NCI-H526 treated with DMSO at 0.1 percent for 48 hours (cell line): ENCODE data around the gene BLTP3A.
"Not testable (repeated sequence)": the region's sequence is repeated elsewhere in the genome, so short reads cannot be mapped to it uniquely, and the experiment has no call there.

Experiments used
- DNase-seq: peaks from one replicate; lab custom pipeline; 2025; lab: John Stamatoyannopoulos, UW

Gene BLTP3A, protein sequence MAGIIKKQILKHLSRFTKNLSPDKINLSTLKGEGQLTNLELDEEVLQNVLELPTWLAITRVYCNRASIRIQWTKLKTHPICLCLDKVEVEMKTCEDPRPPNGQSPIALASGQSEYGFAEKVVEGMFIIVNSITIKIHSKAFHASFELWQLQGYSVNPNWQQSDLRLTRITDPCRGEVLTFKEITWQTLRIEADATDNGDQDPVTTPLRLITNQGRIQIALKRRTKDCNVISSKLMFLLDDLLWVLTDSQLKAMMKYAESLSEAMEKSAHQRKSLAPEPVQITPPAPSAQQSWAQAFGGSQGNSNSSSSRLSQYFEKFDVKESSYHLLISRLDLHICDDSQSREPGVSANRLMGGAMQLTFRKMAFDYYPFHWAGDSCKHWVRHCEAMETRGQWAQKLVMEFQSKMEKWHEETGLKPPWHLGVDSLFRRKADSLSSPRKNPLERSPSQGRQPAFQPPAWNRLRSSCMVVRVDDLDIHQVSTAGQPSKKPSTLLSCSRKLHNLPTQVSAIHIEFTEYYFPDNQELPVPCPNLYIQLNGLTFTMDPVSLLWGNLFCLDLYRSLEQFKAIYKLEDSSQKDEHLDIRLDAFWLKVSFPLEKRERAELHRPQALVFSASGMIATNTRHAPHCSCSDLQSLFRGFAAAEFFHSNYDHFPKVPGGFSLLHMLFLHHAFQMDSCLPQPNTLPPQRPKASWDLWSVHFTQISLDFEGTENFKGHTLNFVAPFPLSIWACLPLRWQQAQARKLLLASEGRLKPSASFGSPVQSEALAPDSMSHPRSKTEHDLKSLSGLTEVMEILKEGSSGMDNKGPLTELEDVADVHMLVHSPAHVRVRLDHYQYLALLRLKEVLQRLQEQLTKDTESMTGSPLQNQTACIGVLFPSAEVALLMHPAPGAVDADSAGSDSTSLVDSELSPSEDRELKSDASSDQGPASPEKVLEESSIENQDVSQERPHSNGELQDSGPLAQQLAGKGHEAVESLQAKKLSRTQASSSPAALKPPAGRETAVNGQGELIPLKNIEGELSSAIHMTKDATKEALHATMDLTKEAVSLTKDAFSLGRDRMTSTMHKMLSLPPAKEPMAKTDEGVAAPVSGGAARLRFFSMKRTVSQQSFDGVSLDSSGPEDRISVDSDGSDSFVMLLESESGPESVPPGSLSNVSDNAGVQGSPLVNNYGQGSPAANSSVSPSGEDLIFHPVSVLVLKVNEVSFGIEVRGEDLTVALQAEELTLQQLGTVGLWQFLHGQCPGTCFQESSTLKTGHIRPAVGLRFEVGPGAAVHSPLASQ (N-terminal part only)

GRCh38 chr6:34791701-34792604, at the start of gene BLTP3A:
Gene BLTP3A (plus strand): TSS chr6:34792083. CDS start chr6:34792251, 168 bp downstream.
- DNase-seq = peak; percentile 82

GRCh38 chr6:34742094-34742493, 49.8 kb upstream of the BLTP3A start:
- DNase-seq = no peak

DNA sequence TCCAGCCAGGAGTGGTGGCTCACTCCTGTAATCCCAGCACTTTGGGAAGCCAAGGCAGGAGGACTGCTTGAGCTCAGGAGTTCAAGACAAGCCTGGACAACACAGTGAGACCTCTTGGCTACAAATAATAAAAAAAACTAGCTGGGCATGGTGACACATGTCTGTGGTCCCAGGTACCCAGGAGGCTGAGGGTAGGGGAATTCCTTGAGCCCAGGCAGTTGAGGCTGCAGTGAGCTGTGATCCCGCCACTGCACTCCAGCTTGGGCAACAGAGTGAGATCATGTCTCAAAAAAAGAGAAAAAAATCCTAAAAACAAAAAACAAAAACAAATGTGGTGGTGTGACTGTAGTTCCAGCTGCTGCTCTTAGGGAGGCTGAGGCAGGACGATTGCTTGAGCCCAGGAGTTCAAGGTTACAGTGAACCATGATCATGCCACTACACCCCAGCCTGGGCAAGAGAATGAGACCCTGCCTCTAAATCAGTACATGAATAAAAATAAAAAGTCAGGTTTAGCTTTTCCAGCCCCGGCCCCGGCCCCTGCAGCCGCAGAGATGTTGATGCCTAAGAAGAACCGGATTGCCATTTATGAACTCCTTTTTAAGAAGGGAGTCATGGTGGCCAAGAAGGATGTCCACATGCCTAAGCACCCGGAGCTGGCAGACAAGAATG, 48.1 kb upstream of the BLTP3A start:
- DNase-seq = no peak

DNA sequence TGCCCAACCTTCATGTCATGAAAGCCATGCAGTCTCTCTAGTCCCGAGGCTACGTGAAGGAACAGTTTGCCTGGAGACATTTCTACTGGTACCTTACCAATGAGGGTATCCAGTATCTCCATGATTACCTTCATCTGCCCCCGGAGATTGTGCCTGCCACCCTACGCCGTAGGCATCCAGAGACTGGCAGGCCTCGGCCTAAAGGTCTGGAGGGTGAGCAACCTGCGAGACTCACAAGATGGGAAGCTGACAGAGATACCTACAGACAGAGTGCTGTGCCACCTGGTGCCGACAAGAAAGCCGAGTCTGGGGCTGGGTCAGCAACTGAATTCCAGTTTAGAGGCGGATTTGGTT, 47.6 kb upstream of the BLTP3A start:
- DNase-seq = not testable (repeated sequence)

DNA sequence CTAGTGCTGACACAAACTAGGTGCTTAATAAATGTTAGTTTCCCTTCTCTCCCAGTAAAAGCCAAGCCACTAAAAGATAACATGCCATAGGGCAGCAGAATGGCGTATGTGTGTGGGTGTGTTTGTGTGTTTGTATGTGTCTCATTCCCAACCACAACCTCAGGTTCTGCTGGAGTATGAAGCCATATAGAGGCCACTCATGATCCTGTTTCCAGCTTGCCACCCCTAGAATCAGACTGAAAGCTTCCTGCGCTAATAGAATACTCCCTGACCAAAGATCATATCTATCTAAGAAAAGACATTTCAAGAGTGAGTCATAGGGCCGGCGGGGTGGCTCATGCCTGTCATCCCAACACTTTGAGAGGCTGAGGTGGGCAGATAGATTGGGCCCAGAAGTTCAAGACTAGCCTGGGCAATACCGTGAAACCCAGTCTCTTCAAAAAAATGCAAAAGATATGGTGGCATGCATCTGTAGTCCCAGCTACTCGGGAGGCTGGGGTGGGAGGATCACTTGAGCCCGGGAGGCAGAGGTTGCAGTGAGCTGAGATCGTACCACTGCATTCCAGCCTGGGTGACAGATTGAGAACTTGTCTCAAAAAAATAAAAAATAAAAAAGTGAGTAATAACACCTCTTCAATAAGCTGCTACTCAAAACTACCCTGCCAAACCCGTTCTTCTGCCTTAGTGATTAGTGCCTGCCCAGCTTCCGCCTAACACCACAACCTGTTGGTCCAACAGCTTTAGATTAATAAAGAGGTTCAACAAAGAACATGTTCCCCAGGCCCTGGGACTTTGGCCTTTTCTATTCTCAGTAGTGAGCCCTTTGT, 46.4 kb upstream of the BLTP3A start:
- DNase-seq = peak; percentile 13

GRCh38 chr6:34746104-34746846, 45.6 kb upstream of the BLTP3A start:
- no peak for DNase-seq

- no peak for DNase-seq
Measured at GRCh38 chr6:34748757-34749156, 43.1 kb upstream of the BLTP3A start.

DNA sequence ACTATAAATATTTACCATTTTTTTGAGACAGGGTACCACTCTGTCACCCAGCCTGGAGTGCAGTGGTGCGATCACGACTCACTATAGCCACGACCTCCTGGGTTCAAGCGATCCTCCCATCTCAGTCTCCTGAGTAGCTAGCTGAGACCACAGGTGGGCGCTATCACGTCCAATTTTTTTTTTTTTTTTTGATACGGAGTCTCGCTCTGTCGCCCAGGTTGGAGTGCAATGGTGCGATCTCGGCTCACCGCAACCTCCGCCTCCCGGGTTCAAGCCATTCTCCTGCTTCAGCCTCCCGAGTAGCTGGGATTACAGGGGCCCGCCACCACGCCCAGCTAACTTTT, 35.4 kb upstream of the BLTP3A start:
- peak; percentile 17 for DNase-seq

DNA sequence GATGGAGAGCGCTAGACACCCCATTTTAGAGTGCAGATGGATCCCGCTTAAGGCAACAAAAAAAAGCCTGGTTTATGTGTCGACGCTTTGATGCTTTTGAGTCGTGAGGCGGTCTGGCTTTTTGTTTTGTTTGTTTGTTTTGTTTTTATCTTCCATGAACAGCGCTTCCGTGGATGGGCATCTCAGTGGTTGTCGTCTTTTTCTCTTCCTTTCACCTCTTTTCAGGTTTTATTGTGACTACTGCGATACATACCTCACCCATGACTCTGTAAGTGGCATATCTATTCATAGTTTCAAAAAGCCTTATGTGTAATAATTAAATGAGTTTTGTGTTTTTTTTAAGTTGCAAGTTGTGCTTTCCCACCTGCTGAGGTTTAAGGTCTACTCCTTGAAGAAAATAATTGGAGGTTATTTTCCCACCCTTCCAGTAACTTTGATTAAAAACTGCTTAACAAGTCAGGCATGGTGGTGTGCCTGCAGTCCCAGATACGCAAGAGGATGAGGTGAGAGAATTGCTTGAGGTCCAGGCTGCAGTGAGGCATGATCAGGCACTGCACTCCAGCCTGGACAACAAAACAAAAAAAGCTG, 34.1 kb upstream of the BLTP3A start:
- no peak for DNase-seq

- DNase-seq = no peak
Measured at GRCh38 chr6:34760108-34760507, 31.8 kb upstream of the BLTP3A start.

DNA sequence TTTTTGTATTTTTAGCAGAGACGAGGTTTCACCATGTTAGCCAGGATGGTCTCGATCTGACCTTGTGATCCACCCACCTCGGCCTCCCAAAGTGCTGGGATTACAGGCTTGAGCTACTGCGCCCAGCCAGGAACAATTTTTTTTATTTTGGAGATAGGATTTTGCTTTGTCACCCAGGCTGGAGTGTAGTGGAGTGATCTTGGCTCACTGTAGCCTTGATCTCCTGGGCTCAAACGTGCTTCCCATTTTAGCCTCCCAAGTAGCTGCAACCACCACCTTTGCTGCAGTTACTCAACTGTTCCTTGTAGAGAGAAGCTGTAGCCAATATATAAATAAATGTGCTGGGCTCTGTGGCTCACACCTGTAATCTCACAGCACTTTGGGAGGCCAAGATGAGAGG, 30.2 kb upstream of the BLTP3A start:
- not testable (repeated sequence) for DNase-seq

GRCh38 chr6:34768148-34768547, 23.7 kb upstream of the BLTP3A start:
- no peak for DNase-seq

DNA sequence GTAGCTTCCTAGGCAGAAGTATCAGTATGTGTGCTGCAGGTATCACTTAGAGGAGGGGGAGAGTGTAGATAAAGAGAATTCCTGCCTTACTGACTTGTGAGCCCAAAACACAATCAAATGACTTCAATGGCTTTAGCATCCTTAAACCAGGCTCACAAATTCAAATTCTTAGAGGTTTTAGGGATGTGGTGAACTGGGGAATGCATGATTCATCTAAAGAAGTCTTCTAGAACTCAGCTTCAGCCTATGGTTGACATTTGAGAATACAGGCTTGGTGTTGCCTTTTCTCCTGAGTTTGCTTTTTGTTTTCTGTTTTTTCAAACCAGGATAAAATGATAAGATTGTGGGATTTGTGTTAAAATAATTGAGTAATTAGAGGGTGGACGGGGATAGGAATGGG, 20.2 kb upstream of the BLTP3A start:
- DNase-seq = no peak

- DNase-seq = no peak
Measured at GRCh38 chr6:34772940-34773339, 18.9 kb upstream of the BLTP3A start.

- DNase-seq = no peak
Measured at GRCh38 chr6:34773916-34774315, 18.0 kb upstream of the BLTP3A start.

DNA sequence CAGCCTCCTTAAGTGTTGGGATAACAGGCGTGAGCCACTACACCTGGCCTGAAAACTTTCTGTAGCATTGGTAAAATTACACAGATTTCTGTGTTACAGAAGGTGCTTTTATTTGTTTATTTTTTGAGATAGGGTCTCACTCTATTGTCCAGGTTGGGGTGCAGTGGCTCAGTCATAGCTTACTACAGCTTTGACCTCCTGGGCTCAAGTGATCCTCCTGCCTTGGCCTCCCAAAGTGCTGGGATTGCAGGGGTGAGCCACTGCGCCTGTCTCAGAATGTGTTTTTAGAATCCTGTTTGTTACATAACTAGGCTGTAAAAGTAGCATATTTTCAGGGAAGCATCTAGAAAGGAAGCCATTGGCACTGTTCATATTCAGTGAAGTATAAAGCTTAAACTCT, 16.9 kb upstream of the BLTP3A start:
- DNase-seq = no peak

- DNase-seq = not testable (repeated sequence)
Measured at GRCh38 chr6:34785375-34785774, 6.5 kb upstream of the BLTP3A start.

DNA sequence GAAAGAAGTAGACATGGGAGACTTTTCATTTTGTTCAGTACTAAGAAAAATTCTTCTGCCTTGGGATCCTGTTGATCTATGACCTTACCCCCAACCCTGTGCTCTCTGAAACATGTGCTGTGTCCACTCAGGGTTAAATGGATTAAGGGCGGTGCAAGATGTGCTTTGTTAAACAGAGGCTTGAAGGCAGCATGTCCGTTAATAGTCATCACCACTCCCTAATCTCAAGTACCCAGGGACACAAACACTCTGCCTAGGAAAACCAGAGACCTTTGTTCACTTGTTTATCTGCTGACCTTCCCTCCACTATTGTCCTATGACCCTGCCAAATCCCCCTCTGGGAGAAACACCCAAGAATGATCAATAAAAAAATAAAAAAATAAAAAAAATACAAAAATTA, 4.7 kb upstream of the BLTP3A start:
- DNase-seq = not testable (repeated sequence)

- DNase-seq = no peak
Measured at GRCh38 chr6:34788111-34788510, 3.8 kb upstream of the BLTP3A start.
